Activated naive CD4-positive, alpha-beta T cell (primary cell): Measurements from ENCODE around the gene NRXN3.

Source experiments
- DNase-seq, 4 experiments: peaks; one replicate each; lab custom pipeline; 2025; lab: John Stamatoyannopoulos, UW

The NRXN3 gene

GRCh38 chr14:78581229-78581628 is 411.1 kb downstream of the NRXN3 start:
- DNase-seq: no peak

- no peak for DNase-seq
Measured at GRCh38 chr14:78586681-78587080, 416.5 kb downstream of the NRXN3 start.

GRCh38 chr14:78588906-78589305 is 418.7 kb downstream of the NRXN3 start:
- no peak for DNase-seq

GRCh38 chr14:78592616-78593219 is 422.5 kb downstream of the NRXN3 start:
- no peak for DNase-seq

GRCh38 chr14:78593949-78594348 is 423.8 kb downstream of the NRXN3 start:
- no peak for DNase-seq

GRCh38 chr14:78595797-78596196 is 425.6 kb downstream of the NRXN3 start:
- no peak for DNase-seq

- no peak for DNase-seq
Measured at GRCh38 chr14:78598046-78598920, 428.1 kb downstream of the NRXN3 start.

GRCh38 chr14:78605025-78605762 is 435.0 kb downstream of the NRXN3 start:
- no peak for DNase-seq

- DNase-seq: no peak
Measured at GRCh38 chr14:78605897-78606500, 435.8 kb downstream of the NRXN3 start.

- DNase-seq: no peak
Measured at GRCh38 chr14:78608998-78609787, 439.0 kb downstream of the NRXN3 start.

GRCh38 chr14:78610994-78611393 is 440.8 kb downstream of the NRXN3 start:
- no peak for DNase-seq

- no peak for DNase-seq
Measured at GRCh38 chr14:78611796-78612571, 441.8 kb downstream of the NRXN3 start.

GRCh38 chr14:78612666-78613065 is 442.5 kb downstream of the NRXN3 start:
- no peak for DNase-seq

- DNase-seq: no peak
Measured at GRCh38 chr14:78614593-78614992, 444.4 kb downstream of the NRXN3 start.

- no peak for DNase-seq
Measured at GRCh38 chr14:78617735-78618134, 447.6 kb downstream of the NRXN3 start.

GRCh38 chr14:78618368-78618767 is 448.2 kb downstream of the NRXN3 start:
- DNase-seq: no peak

GRCh38 chr14:78627114-78627513 is 456.9 kb downstream of the NRXN3 start:
- DNase-seq: no peak

- no peak for DNase-seq
Measured at GRCh38 chr14:78631551-78631950, 461.4 kb downstream of the NRXN3 start.

GRCh38 chr14:78633752-78634151 is 463.6 kb downstream of the NRXN3 start:
- DNase-seq: no peak

GRCh38 chr14:78637489-78637888 is 467.3 kb downstream of the NRXN3 start:
- DNase-seq: no peak
